Trophoblast cell (in vitro differentiated cells and primary cell): ENCODE results near the gene TMEM201.
A peak's percentile ranks its signal among the peaks of the same experiment; 100 is the strongest.

ENCODE experiments used
- DNase-seq, 2 donors: peaks; one replicate each; pipeline ENCODE4 v3.0.0-alpha.2; 2016
- H2AFZ ChIP-seq: 2 replicates; pipeline ENCODE4 v1.6.1; 2013; ENCODE audit warnings: low read length, moderate library complexity, mild to moderate bottlenecking; ENCODE audit not compliant: insufficient read depth, poor library complexity
- H2AK5ac ChIP-seq: 2 replicates; pipeline ENCODE4 v1.6.1; 2013; ENCODE audit warnings: mild to moderate bottlenecking, low read length
- H2BK120ac ChIP-seq: 2 replicates; pipeline ENCODE4 v1.6.1; 2013; ENCODE audit warnings: low read length, mild to moderate bottlenecking, moderate library complexity; ENCODE audit not compliant: insufficient read depth, poor library complexity
- H2BK12ac ChIP-seq: 2 replicates; pipeline ENCODE4 v1.6.1; 2013; ENCODE audit warnings: mild to moderate bottlenecking, low read length, moderate library complexity
- H2BK5ac ChIP-seq: 2 replicates; pipeline ENCODE4 v1.6.1; 2013; ENCODE audit warnings: low read length, low read depth, moderate library complexity, mild to moderate bottlenecking; ENCODE audit not compliant: poor library complexity
- H3K14ac ChIP-seq: 2 replicates; pipeline ENCODE4 v1.6.1; 2013; ENCODE audit warnings: mild to moderate bottlenecking, low read length
- H3K18ac ChIP-seq: 2 replicates; pipeline ENCODE4 v1.6.1; 2013; ENCODE audit warnings: mild to moderate bottlenecking, low read length
- H3K23ac ChIP-seq: 2 replicates; pipeline ENCODE4 v1.6.1; 2013; ENCODE audit warnings: low read length
- H3K27ac ChIP-seq: 2 replicates; pipeline ENCODE4 v1.5.1; 2013; ENCODE audit warnings: low read depth, mild to moderate bottlenecking, inconsistent platforms, low read length, moderate library complexity
- H3K27me3 ChIP-seq: 2 replicates; pipeline ENCODE4 v1.6.1; 2013; ENCODE audit warnings: inconsistent platforms, mild to moderate bottlenecking, low read length, moderate library complexity; ENCODE audit not compliant: insufficient read depth
- H3K36me3 ChIP-seq, 2 experiments: 1 replicate in 1 of 2; 2 replicates in 1 of 2; pipeline ENCODE4 v1.6.1; 2013; ENCODE audit warnings: low read length in 2 of 2, mild to moderate bottlenecking in 2 of 2, moderate library complexity in 1 of 2; ENCODE audit not compliant: insufficient read depth in 2 of 2, control insufficient read depth in 1 of 2
- H3K4ac ChIP-seq: 2 replicates; pipeline ENCODE4 v1.6.1; 2013; ENCODE audit warnings: low read depth, mild to moderate bottlenecking, low read length, moderate library complexity
- H3K4me1 ChIP-seq, 2 experiments: 1 replicate in 1 of 2; 2 replicates in 1 of 2; pipeline ENCODE4 v1.6.1; 2013; ENCODE audit warnings: low read length in 2 of 2, mild to moderate bottlenecking in 2 of 2, moderate library complexity in 1 of 2; ENCODE audit not compliant: insufficient read depth in 2 of 2, control insufficient read depth in 1 of 2
- H3K4me2 ChIP-seq: 2 replicates; pipeline ENCODE4 v1.6.1; 2013; ENCODE audit warnings: inconsistent platforms, mild to moderate bottlenecking, low read length, moderate library complexity
- H3K4me3 ChIP-seq: 2 replicates; pipeline ENCODE4 v1.5.1; 2013; ENCODE audit warnings: mild to moderate bottlenecking, low read depth, low read length, inconsistent platforms
- H3K79me1 ChIP-seq: one replicate; pipeline ENCODE4 v1.6.1; 2013; ENCODE audit warnings: low read length
- H3K79me2 ChIP-seq: 2 replicates; pipeline ENCODE4 v1.6.1; 2013; ENCODE audit warnings: low read length, mild to moderate bottlenecking; ENCODE audit not compliant: control insufficient read depth, insufficient read depth, poor library complexity
- H3K9ac ChIP-seq: 2 replicates; pipeline ENCODE4 v1.6.1; 2013; ENCODE audit warnings: mild to moderate bottlenecking, low read length
- H3K9me3 ChIP-seq: 2 replicates; pipeline ENCODE4 v1.6.1; 2013; ENCODE audit warnings: low read depth, mild to moderate bottlenecking, control low read depth, inconsistent platforms, low read length; ENCODE audit not compliant: insufficient read depth
- H4K12ac ChIP-seq: 2 replicates; pipeline ENCODE4 v1.6.1; 2013; ENCODE audit warnings: low read depth, mild to moderate bottlenecking, low read length, moderate library complexity
- H4K8ac ChIP-seq: 2 replicates; pipeline ENCODE4 v1.6.1; 2013; ENCODE audit warnings: low read depth, mild to moderate bottlenecking, low read length, moderate library complexity
- H4K91ac ChIP-seq: one replicate; pipeline ENCODE4 v1.6.1; 2013; ENCODE audit warnings: low read depth, mild to moderate bottlenecking, low read length, moderate library complexity
- WGBS: extraction: QIAGEN DNeasy Blood & Tissue Kit; methylation state at CpG from one replicate; pipeline ENCODE4 v1.1.7; 2013; ENCODE audit warnings: missing lambda C conversion rate; ENCODE audit not compliant: insufficient read length, insufficient coverage; ENCODE audit errors: extremely low coverage; 5-methylcytosine and 5-hydroxymethylcytosine counted together

The TMEM201 gene

DNA sequence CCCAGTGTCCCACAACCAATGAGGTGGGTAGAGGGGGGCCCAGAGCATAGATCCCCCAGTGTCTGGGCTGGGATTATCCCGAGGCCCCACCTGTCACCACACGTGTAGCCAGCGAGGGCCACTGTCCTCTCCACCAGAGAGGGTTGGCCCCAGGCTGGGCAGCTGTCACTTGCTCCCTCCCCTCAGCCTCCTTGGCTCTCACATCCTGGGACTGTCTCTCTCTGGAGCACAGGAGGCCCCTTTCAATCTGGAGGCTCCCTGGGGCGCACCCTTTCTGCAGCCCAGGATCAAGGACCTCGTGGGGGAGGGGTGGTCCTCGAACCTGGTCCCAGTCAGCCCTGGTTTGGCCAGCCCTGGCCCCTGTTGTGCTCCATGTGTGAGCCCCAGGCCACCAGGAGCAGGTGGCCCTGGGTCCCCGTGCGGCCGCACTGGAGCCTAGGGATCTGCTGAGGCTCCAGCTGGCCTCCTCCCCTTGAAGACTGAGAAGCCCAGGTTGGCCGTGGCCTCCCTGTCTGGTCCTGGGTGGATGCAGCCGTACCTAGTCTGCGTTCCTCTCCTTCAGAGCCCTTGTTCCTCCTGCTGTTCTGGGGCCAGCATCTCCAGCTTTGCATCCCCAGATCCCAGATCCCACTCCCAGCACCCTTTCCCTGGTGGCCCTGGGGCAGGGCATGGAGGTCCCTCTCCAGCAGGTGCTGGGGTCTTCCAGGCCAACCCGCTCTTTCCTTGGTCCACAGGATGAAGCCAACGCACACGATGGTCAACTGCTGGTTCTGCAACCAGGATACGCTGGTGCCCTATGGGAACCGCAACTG lies 6.7 kb downstream of the TMEM201 start:
- Histone ChIP-seq H3K27me3 (no peaks in the 10 kb centered on the region), H3K79me1 (no peaks in the 10 kb centered on the region), H4K91ac (no peak overlapping the region), H2BK120ac (no peak overlapping the region), H3K4me3 (no peak overlapping the region), H3K4me1 (peaks cover 4 to 7% of the 10 kb centered on the region in 2 experiments), H3K27ac (no peak overlapping the region), H3K79me2 (no peaks in the 10 kb centered on the region), H3K14ac (no peak overlapping the region), H3K9ac (no peak overlapping the region), H4K8ac (no peak overlapping the region), H2BK12ac (no peak overlapping the region), H2AFZ (no peak overlapping the region), H3K18ac (no peak overlapping the region), H2BK5ac (no peak overlapping the region), H3K4ac (no peak overlapping the region), H4K12ac (no peak overlapping the region), H3K4me2 (no peak overlapping the region), H3K36me3 (peaks cover 6 to 18% of the 10 kb centered on the region in 2 experiments), H3K23ac (no peak overlapping the region), H2AK5ac (no peak overlapping the region), H3K9me3 (no peaks in the 10 kb centered on the region)
- DNase-seq = no peak
- WGBS = no CpG with 5 or more reads among the region's 17 CpGs

GRCh38 chr1:9595968-9596340 lies 7.2 kb downstream of the TMEM201 start:
- no peak overlapping the region for H3K23ac ChIP-seq
- no peaks in the 10 kb centered on the region for H3K9me3 ChIP-seq
- H2BK120ac ChIP-seq = no peak overlapping the region
- H4K8ac ChIP-seq = no peak overlapping the region
- peaks cover 4 to 7% of the 10 kb centered on the region in 2 experiments for H3K4me1 ChIP-seq
- H3K4me3 ChIP-seq = no peak overlapping the region
- no peaks in the 10 kb centered on the region for H3K27me3 ChIP-seq
- H4K12ac ChIP-seq = no peak overlapping the region
- no peak overlapping the region for H2BK12ac ChIP-seq
- H2AFZ ChIP-seq = no peak overlapping the region
- H3K14ac ChIP-seq = no peak overlapping the region
- H3K79me1 ChIP-seq = no peaks in the 10 kb centered on the region
- H3K4me2 ChIP-seq = no peak overlapping the region
- no peak overlapping the region for H3K18ac ChIP-seq
- no CpG with 5 or more reads among the region's 12 CpGs for WGBS
- H2AK5ac ChIP-seq = no peak overlapping the region
- H2BK5ac ChIP-seq = no peak overlapping the region
- H3K36me3 ChIP-seq = peaks cover 9 to 21% of the 10 kb centered on the region in 2 experiments
- H3K9ac ChIP-seq = no peak overlapping the region
- no peak overlapping the region for H3K4ac ChIP-seq
- no peak overlapping the region for H4K91ac ChIP-seq
- H3K27ac ChIP-seq = no peak overlapping the region
- H3K79me2 ChIP-seq = no peaks in the 10 kb centered on the region
- no peak for DNase-seq

DNA sequence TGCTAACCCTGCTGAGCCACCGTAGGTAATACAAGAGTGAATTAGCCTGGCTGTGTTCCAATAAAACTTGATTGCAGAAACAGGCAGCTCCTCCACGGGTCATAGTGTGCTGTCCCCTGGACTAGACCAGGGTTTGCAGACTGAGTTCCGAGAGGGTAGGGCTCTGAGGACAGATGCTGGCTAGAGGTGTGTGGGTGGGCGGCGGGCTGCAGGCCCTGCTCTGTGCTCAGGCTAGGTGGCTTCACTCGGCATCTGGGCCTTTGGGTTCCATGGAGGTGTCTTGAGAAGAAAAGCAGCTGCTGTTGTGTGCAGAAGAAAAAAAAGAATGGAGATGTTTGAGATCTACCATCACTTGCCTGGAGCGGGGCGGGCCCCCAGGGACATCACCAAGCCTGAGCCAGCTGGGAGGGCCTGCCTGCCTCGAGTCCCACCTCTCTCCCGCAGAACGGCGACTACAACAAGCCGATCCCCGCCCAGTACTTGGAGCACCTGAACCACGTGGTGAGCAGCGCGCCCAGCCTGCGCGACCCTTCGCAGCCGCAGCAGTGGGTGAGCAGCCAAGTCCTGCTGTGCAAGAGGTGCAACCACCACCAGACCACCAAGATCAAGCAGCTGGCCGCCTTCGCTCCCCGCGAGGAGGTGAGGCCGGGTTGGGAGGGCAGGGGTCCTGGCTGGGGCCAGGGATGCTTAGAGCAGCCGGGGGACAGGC lies 7.9 kb downstream of the TMEM201 start:
- Histone ChIP-seq H3K36me3 (peaks cover 15 to 27% of the 10 kb centered on the region in 2 experiments), H4K91ac (no peak overlapping the region), H3K27me3 (no peaks in the 10 kb centered on the region), H3K18ac (no peak overlapping the region), H2BK5ac (no peak overlapping the region), H4K12ac (no peak overlapping the region), H3K79me1 (no peaks in the 10 kb centered on the region), H3K4me1 (peaks cover 4 to 7% of the 10 kb centered on the region in 2 experiments), H3K9ac (no peak overlapping the region), H3K4ac (no peak overlapping the region), H3K23ac (no peak overlapping the region), H2AK5ac (no peak overlapping the region), H3K4me3 (no peak overlapping the region), H4K8ac (no peak overlapping the region), H2AFZ (no peak overlapping the region), H3K4me2 (no peak overlapping the region), H3K14ac (no peak overlapping the region), H2BK12ac (no peak overlapping the region), H2BK120ac (no peak overlapping the region), H3K9me3 (no peaks in the 10 kb centered on the region), H3K27ac (no peak overlapping the region), H3K79me2 (no peaks in the 10 kb centered on the region)
- WGBS = no CpG with 5 or more reads among the region's 27 CpGs
- DNase-seq = no peak

DNA sequence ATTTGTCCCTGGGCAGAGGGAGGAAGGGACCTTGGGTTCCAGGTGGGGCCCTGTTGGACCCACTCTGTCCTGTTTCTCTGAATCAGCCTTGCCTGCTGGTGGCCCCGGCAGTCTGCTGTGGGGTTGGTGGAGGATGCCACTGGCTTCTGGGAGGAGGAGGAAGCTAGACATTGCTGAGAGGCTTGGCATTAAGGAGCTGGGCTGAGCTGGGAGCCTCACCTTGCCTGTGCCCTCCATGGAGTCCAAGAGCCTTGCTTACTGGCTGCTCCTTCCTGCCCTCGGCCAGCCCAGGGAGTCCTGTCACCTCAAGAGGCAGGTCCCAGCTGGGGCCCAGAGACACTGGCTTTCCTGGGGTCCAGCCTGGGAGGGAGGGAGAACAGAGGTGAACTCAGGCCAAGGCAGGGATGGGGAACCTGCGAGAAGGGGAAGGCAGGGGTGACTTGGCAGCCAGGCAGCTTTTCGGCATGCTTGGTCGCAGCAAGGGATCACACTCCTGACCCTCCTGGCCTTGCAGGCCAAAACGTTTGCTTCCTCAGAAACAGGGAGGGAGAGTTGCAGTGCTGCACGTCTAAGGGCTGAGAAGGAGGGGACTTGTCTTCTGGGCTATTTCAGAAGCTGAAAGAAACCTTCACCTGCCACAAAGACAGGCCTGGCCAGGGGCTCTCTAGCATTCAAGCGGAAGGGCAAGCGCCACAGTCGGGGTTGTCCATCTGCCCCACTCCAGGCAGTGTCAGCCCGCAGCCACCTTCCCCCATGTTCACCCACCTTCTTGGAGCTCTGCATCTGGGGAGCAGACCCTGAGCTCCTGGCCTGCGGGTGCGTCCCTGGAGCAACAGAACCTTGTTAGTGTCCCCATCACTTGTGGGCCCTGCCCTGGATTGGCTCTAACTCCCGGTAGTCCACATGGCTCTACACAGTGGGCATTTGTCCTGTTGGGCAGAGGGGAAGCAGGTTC lies 8.9 kb downstream of the TMEM201 start:
- no peaks in the 10 kb centered on the region for H3K79me1 ChIP-seq
- no peak overlapping the region for H4K91ac ChIP-seq
- H3K27me3 ChIP-seq = no peaks in the 10 kb centered on the region
- no peak overlapping the region for H2BK12ac ChIP-seq
- H3K4ac ChIP-seq = no peak overlapping the region
- no peak overlapping the region for H4K12ac ChIP-seq
- no peaks in the 10 kb centered on the region for H3K79me2 ChIP-seq
- no peak overlapping the region for H3K23ac ChIP-seq
- H3K4me1 ChIP-seq = peaks cover 4 to 7% of the 10 kb centered on the region in 2 experiments
- DNase-seq = no peak
- H3K4me2 ChIP-seq = no peak overlapping the region
- no peak overlapping the region for H2AK5ac ChIP-seq
- peaks cover 25 to 37% of the 10 kb centered on the region in 2 experiments for H3K36me3 ChIP-seq
- no peak overlapping the region for H3K14ac ChIP-seq
- H3K4me3 ChIP-seq = peak overlapping the region; percentile 7
- no peak overlapping the region for H2BK5ac ChIP-seq
- WGBS = no CpG with 5 or more reads among the region's 14 CpGs
- no peak overlapping the region for H3K27ac ChIP-seq
- H3K9ac ChIP-seq = no peak overlapping the region
- H3K18ac ChIP-seq = no peak overlapping the region
- no peak overlapping the region for H2BK120ac ChIP-seq
- H3K9me3 ChIP-seq = no peaks in the 10 kb centered on the region
- H4K8ac ChIP-seq = no peak overlapping the region
- no peak overlapping the region for H2AFZ ChIP-seq
